Astrocyte (in vitro differentiated cells and primary cell): ENCODE measurements around the gene NTSR1. TPM values are rescaled to one million over a fixed set of nuclear protein-coding genes. Genes with fewer than 3 reads are reported as not detected.
A peak's percentile ranks its signal among the peaks of the same experiment; 100 is the strongest.

Experiments used
- DNase-seq: peaks from one replicate; pipeline ENCODE4 v3.0.0-alpha.2; 2010; ENCODE audit warnings: low read depth
- FAIRE-seq: peaks from 2 replicates; lab custom pipeline; 2011; peaks lifted over from hg19 to GRCh38; lab: Jason Lieb, UNC
- H2AFZ ChIP-seq: 2 replicates; pipeline ENCODE4 v1.6.0; 2012; ENCODE audit warnings: low read depth, low read length, inconsistent platforms
- H3K27ac ChIP-seq: 2 replicates; pipeline ENCODE4 v1.5.1; 2011; ENCODE audit warnings: low read depth, low read length, inconsistent platforms
- H3K27me3 ChIP-seq: 2 replicates; pipeline ENCODE4 v1.6.0; 2011; ENCODE audit warnings: low read length, inconsistent platforms; ENCODE audit not compliant: insufficient read depth
- H3K36me3 ChIP-seq: 2 replicates; pipeline ENCODE4 v1.5.1; 2011; ENCODE audit warnings: low read length, inconsistent platforms; ENCODE audit not compliant: insufficient read depth
- H3K4me1 ChIP-seq: 2 replicates; pipeline ENCODE4 v1.5.1; 2011; ENCODE audit warnings: low read length, inconsistent platforms; ENCODE audit not compliant: insufficient read depth
- H3K4me2 ChIP-seq: 2 replicates; pipeline ENCODE4 v1.6.0; 2012; ENCODE audit warnings: low read length, inconsistent platforms
- H3K4me3 ChIP-seq: 2 replicates; pipeline ENCODE4 v1.5.1; 2011; ENCODE audit warnings: low read depth, mild to moderate bottlenecking, low read length, inconsistent platforms; ENCODE audit not compliant: insufficient read depth
- H3K79me2 ChIP-seq: 2 replicates; pipeline ENCODE4 v1.6.0; 2012; ENCODE audit warnings: mild to moderate bottlenecking, low read length, inconsistent platforms; ENCODE audit not compliant: insufficient read depth
- H3K9ac ChIP-seq: 2 replicates; pipeline ENCODE4 v1.6.0; 2012; ENCODE audit warnings: mild to moderate bottlenecking, low read length, inconsistent platforms
- H3K9me3 ChIP-seq: 2 replicates; pipeline ENCODE4 v1.5.1; 2012; ENCODE audit warnings: low read depth, mild to moderate bottlenecking, low read length, inconsistent platforms; ENCODE audit not compliant: insufficient read depth
- H4K20me1 ChIP-seq: 2 replicates; pipeline ENCODE4 v1.6.0; 2012; ENCODE audit warnings: low read length, inconsistent platforms; ENCODE audit not compliant: insufficient read depth
- H3K27ac Mint-ChIP-seq: one replicate; pipeline ENCODE4 v1.8.0; 2021; ENCODE audit warnings: mild to moderate bottlenecking, mixed read lengths; ENCODE audit not compliant: unreplicated experiment
- H3K27me3 Mint-ChIP-seq: one replicate; pipeline ENCODE4 v1.8.0; 2021; ENCODE audit warnings: low read depth, mixed read lengths; ENCODE audit not compliant: unreplicated experiment
- H3K36me3 Mint-ChIP-seq: one replicate; pipeline ENCODE4 v1.8.0; 2021; ENCODE audit warnings: low read depth, mixed read lengths; ENCODE audit not compliant: unreplicated experiment
- H3K4me1 Mint-ChIP-seq: one replicate; pipeline ENCODE4 v1.8.0; 2021; ENCODE audit warnings: low read depth, mixed read lengths; ENCODE audit not compliant: unreplicated experiment
- H3K4me3 Mint-ChIP-seq: one replicate; pipeline ENCODE4 v1.8.0; 2021; ENCODE audit warnings: mild to moderate bottlenecking, moderate library complexity, mixed read lengths; ENCODE audit not compliant: unreplicated experiment
- H3K9me3 Mint-ChIP-seq: one replicate; pipeline ENCODE4 v1.8.0; 2021; ENCODE audit warnings: mild to moderate bottlenecking, mixed read lengths; ENCODE audit not compliant: unreplicated experiment
- CTCF ChIP-seq: IDR thresholded peaks from 2 replicates; pipeline ENCODE4 v1.5.1; 2011; ENCODE audit warnings: low read depth, mild to moderate bottlenecking, inconsistent platforms, low read length, moderate library complexity; ENCODE audit not compliant: insufficient read depth
- EZH2 ChIP-seq: IDR thresholded peaks from 2 replicates; pipeline ENCODE4 v1.6.1; 2012; ENCODE audit warnings: mild to moderate bottlenecking, low read length, inconsistent platforms; ENCODE audit not compliant: insufficient read depth
- total RNA-seq: library from RNA; stranded (reverse); gene quantifications from 2 replicates; pipeline ENCODE4 v1.2.1, GENCODE V29; 2021

Gene NTSR1
- total RNA-seq, 1 donor from 2014 or later: 0.16 TPM

GRCh38 chr20:62688855-62689460 lies 19.7 kb upstream of the NTSR1 start:
- H3K9me3 ChIP-seq: no peaks in the 10 kb centered on the region

GRCh38 chr20:62689861-62690260 lies 18.8 kb upstream of the NTSR1 start:
- Histone ChIP-seq H2AFZ (no peak overlapping the region), H3K4me3 (no peak overlapping the region), H3K4me1 (peaks cover 4% of the 10 kb centered on the region), H3K27ac (no peak overlapping the region), H3K27me3 (peaks cover 19% of the 10 kb centered on the region), H3K9ac (no peak overlapping the region), H3K36me3 (no peaks in the 10 kb centered on the region), H3K79me2 (no peaks in the 10 kb centered on the region), H4K20me1 (no peaks in the 10 kb centered on the region), H3K9me3 (no peaks in the 10 kb centered on the region), H3K4me2 (no peak overlapping the region)
- H3K27ac Mint-ChIP-seq: no peak overlapping the region
- FAIRE-seq (no peak), DNase-seq (no peak)
- no peak for TF ChIP-seq EZH2
- TF ChIP-seq CTCF: no peak
- H3K4me3 Mint-ChIP-seq: no peak overlapping the region
- H3K9me3 Mint-ChIP-seq: no peaks in the 10 kb centered on the region
- H3K4me1 Mint-ChIP-seq: peaks cover 9% of the 10 kb centered on the region
- peaks cover 34% of the 10 kb centered on the region for H3K27me3 Mint-ChIP-seq
- H3K36me3 Mint-ChIP-seq: no peaks in the 10 kb centered on the region

More at GRCh38 chr20:62688855-62689460, 19.7 kb upstream of the NTSR1 start:
- Histone ChIP-seq H3K4me1 (peaks cover 4% of the 10 kb centered on the region), H3K27ac (no peak overlapping the region), H3K27me3 (peaks cover 21% of the 10 kb centered on the region), H3K4me3 (no peak overlapping the region), H3K4me2 (no peak overlapping the region), H3K9ac (no peak overlapping the region), H3K79me2 (no peaks in the 10 kb centered on the region), H3K36me3 (no peaks in the 10 kb centered on the region), H2AFZ (no peak overlapping the region), H4K20me1 (no peaks in the 10 kb centered on the region)
- no peak for FAIRE-seq
- peak; percentile 6 for DNase-seq
- H3K4me3 Mint-ChIP-seq: no peak overlapping the region
- TF ChIP-seq EZH2 (no peak), CTCF (peak; percentile 25)
- H3K9me3 Mint-ChIP-seq: no peaks in the 10 kb centered on the region
- no peaks in the 10 kb centered on the region for H3K36me3 Mint-ChIP-seq
- H3K27me3 Mint-ChIP-seq: peaks cover 27% of the 10 kb centered on the region
- peaks cover 9% of the 10 kb centered on the region for H3K4me1 Mint-ChIP-seq
- no peak overlapping the region for H3K27ac Mint-ChIP-seq

- Histone ChIP-seq H3K4me3 (no peak overlapping the region), H3K4me2 (no peak overlapping the region), H3K36me3 (no peaks in the 10 kb centered on the region), H3K27ac (no peak overlapping the region), H3K9ac (no peak overlapping the region), H3K27me3 (peaks cover 20% of the 10 kb centered on the region), H3K9me3 (no peaks in the 10 kb centered on the region), H2AFZ (no peak overlapping the region), H3K4me1 (peaks cover 4% of the 10 kb centered on the region), H4K20me1 (no peaks in the 10 kb centered on the region), H3K79me2 (no peaks in the 10 kb centered on the region)
- TF ChIP-seq EZH2: no peak
- TF ChIP-seq CTCF: no peak
- Mint-ChIP-seq H3K4me3 (no peak overlapping the region), H3K36me3 (no peaks in the 10 kb centered on the region), H3K27ac (peak overlapping the region; percentile 34), H3K4me1 (peaks cover 9% of the 10 kb centered on the region), H3K9me3 (no peaks in the 10 kb centered on the region), H3K27me3 (peaks cover 38% of the 10 kb centered on the region)
- FAIRE-seq: no peak
- DNase-seq: no peak
Measured at GRCh38 chr20:62690261-62690820, 18.3 kb upstream of the NTSR1 start.
